Fibroblast of mammary gland (primary cell): Measurements from ENCODE around the gene NID1.

Experiments used
- DNase-seq: peaks from one replicate; pipeline ENCODE4 v3.0.0-alpha.2; 2010; ENCODE audit warnings: low read depth
- H3K4me3 ChIP-seq: 2 replicates; pipeline ENCODE4 v1.5.1; 2011; ENCODE audit warnings: low read depth, mild to moderate bottlenecking, low read length, moderate library complexity; ENCODE audit not compliant: control insufficient read depth
- TF ChIP-seq, protein P1 (sequence below): conservative IDR thresholded peaks from 2 replicates; pipeline ENCODE4 v1.5.1; 2011; ENCODE audit warnings: low read depth, low read length, inconsistent platforms; ENCODE audit not compliant: control insufficient read depth, insufficient read depth

Gene NID1

GRCh38 chr1:236057546-236057945 lies 7.3 kb downstream of the NID1 start:
- no peak for DNase-seq
- H3K4me3 ChIP-seq: no peak overlapping the region
- TF ChIP-seq, protein P1, sequence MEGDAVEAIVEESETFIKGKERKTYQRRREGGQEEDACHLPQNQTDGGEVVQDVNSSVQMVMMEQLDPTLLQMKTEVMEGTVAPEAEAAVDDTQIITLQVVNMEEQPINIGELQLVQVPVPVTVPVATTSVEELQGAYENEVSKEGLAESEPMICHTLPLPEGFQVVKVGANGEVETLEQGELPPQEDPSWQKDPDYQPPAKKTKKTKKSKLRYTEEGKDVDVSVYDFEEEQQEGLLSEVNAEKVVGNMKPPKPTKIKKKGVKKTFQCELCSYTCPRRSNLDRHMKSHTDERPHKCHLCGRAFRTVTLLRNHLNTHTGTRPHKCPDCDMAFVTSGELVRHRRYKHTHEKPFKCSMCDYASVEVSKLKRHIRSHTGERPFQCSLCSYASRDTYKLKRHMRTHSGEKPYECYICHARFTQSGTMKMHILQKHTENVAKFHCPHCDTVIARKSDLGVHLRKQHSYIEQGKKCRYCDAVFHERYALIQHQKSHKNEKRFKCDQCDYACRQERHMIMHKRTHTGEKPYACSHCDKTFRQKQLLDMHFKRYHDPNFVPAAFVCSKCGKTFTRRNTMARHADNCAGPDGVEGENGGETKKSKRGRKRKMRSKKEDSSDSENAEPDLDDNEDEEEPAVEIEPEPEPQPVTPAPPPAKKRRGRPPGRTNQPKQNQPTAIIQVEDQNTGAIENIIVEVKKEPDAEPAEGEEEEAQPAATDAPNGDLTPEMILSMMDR: no peak

DNA sequence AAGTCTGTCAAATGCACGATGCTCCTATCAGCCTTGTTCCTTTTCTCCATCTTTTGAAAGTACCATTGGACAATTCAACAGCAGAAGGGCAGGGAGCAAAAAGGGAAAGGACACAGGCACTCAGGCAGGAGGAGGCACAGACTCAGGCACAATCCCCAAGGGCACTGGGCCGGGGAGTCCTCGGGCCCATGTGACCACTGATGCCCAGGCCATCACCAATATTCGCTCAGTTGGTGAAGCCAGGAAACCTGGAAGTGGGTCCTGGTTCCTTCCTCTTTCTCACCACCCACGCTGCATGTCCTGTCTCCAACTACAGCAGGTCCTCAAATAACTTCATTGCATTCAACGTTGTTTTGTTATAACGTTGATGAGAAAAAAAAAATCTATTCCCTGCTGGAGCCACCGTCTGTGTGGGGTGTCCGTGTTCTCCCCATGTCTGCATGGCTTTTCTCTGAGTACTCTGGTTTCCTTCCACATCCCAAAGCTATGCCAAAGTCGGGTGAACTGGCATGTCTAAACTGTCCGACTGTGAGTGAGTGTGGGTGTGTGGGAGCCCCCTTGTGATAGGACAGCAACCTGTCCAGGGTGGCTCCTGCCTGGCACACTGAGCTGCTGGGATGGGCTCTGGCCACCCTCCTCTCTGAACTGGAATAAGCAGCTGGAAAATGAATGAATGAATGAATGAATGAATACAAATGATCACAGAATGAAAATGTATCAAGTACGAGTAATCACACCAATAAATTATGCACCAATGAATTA lies 12.5 kb downstream of the NID1 start:
- TF ChIP-seq, protein P1: no peak
- H3K4me3 ChIP-seq: no peak overlapping the region
- DNase-seq: no peak

- no peak overlapping the region for H3K4me3 ChIP-seq
- DNase-seq: peak; percentile 47
- TF ChIP-seq, protein P1: no peak
Observed at GRCh38 chr1:236051242-236051791, 13.6 kb downstream of the NID1 start.

- no peak overlapping the region for H3K4me3 ChIP-seq
- DNase-seq: no peak
- TF ChIP-seq, protein P1: no peak
Observed at GRCh38 chr1:236045771-236046170, 19.1 kb downstream of the NID1 start.

DNA sequence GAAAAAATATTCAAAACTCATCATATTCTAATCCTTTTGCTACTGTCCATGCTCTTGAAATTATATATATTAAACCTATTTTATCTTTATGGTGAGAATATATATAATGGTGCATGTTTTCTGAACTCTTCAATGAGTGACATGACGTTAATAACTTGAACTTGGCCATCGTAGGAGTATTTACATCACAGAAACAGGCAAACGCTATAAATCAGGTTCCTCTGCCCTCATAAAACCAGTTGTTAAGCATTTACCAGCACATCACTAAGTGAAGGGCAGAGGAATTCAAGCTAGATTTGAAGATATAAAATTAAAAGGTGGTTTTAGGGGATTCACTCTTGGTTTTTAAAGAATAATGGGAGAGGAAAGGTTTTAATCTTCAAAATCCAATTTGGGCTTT lies 20.5 kb downstream of the NID1 start:
- no peak for DNase-seq
- no peak overlapping the region for H3K4me3 ChIP-seq
- TF ChIP-seq, protein P1: no peak

GRCh38 chr1:236041631-236042618 lies 23.0 kb downstream of the NID1 start:
- no peak for DNase-seq
- TF ChIP-seq, protein P1: no peak
- H3K4me3 ChIP-seq: no peak overlapping the region
